OCI-LY7 (cell line): ENCODE measurements around the gene CCDC92.
"Not testable (repeated sequence)": the region's sequence is repeated elsewhere in the genome, so short reads cannot be mapped to it uniquely, and the experiment has no call there.

Source experiments
- EZH2phosphoT487 ChIP-seq: fragments of 200-600 bp; sonication (generic); IDR thresholded peaks from 2 replicates; pipeline ENCODE4 v1.6.1; 2018; ENCODE audit warnings: low read depth, borderline replicate concordance, mild to moderate bottlenecking, mixed run types, antibody characterized with exemption, low read length, moderate library complexity, mixed read lengths
- TF ChIP-seq, protein P1 (sequence below): fragments of 200-600 bp; sonication (generic); conservative IDR thresholded peaks from 2 replicates; pipeline ENCODE4 v1.5.1; 2014; ENCODE audit warnings: mild to moderate bottlenecking, antibody characterized with exemption, low read length, moderate library complexity, mixed read lengths

DNA sequence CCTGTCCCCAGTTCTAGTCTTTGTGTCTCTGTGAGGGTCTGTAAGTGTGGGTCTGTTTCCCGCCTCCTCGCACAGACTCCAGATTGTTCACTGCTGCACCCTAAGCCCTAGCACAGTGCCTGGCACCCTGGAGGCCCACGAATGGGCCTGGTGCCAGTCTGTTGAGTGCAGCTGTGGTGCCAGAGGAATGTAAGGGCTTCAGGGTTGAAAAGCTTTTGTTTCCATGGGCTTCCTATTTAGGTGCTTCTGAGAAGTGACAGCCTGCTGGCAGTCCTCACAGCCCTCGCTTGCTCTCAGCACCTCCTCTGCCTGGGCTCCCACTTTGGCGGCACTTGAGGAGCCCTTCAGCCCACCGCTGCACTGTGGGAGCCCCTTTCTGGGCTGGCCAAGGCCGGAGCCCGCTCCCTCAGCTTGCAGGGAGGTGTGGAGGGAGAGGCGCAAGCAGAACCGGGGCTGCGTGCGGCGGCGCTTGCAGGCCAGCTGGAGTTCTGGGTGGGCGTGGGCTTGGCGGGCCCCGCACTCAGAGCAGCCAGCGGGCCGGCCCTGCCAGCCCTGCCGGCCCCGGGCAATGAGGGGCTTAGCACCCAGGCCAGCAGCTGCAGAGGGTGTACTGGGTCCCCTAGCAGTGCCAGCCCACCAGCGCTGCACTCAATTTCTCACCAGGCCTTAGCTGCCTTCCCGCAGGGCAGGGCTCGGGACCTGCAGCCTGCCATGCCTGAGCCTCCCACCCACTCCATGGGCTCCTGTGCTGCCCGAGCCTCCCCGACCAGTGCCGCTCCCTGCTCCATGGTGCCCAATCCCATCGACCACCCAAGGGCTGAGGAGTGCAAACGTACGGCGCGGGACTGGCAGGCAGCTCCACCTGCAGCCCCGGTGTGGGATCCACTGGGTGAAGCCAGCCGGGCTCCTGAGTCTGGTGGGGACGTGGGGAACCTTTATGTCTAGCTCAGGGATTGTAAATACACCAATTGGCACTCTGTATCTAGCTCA, 25.8 kb downstream of the CCDC92 start:
- TF ChIP-seq, protein P1, sequence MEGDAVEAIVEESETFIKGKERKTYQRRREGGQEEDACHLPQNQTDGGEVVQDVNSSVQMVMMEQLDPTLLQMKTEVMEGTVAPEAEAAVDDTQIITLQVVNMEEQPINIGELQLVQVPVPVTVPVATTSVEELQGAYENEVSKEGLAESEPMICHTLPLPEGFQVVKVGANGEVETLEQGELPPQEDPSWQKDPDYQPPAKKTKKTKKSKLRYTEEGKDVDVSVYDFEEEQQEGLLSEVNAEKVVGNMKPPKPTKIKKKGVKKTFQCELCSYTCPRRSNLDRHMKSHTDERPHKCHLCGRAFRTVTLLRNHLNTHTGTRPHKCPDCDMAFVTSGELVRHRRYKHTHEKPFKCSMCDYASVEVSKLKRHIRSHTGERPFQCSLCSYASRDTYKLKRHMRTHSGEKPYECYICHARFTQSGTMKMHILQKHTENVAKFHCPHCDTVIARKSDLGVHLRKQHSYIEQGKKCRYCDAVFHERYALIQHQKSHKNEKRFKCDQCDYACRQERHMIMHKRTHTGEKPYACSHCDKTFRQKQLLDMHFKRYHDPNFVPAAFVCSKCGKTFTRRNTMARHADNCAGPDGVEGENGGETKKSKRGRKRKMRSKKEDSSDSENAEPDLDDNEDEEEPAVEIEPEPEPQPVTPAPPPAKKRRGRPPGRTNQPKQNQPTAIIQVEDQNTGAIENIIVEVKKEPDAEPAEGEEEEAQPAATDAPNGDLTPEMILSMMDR: not testable (repeated sequence)
- TF ChIP-seq EZH2phosphoT487: not testable (repeated sequence)
